GM12875 (cell line): Measurements from ENCODE around the gene NOBOX.

Experiments
- H3K4me3 ChIP-seq: one replicate; pipeline ENCODE4 v1.5.1; 2011; ENCODE audit warnings: low read depth, low read length, control low read depth
- TF ChIP-seq, protein P1 (sequence below): IDR thresholded peaks from 2 replicates; pipeline ENCODE4 v1.5.1; 2011; ENCODE audit warnings: low read depth, mild to moderate bottlenecking, control low read depth, inconsistent platforms, low read length, moderate library complexity, borderline replicate concordance; ENCODE audit not compliant: insufficient read depth

The NOBOX gene

DNA sequence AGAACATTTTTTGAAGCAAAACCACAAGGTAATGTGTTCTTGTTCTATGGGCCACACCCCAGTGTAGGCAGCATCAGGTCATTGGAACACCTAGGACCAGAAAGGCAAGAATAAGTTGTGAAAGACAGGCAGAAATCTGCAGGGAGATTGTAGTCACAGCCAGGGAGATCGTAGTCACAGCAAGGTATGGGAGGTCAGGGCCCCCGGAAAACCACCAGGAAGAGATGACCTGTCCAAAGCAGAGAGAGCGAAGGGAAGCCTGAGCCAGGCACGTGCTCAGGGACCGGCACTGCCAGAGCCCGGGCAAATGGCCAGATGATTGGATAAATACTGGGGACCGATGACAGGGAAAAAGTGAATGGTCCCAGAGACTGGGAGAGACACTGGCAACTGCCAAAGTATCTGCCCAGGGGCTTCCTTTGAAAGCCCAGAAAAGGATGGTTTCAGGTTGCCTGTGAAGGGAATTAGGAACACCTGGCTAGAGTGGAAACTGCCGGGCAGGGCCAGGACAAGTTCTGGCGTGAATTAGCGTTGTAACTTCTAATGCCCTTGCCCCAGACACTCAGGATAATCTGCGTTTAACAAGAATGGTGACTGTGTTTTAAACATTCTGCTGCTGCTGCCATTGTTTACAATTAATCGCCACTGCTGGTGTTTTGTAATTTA lies 3.9 kb upstream of the NOBOX start:
- H3K4me3 ChIP-seq, result no peak overlapping the region

DNA sequence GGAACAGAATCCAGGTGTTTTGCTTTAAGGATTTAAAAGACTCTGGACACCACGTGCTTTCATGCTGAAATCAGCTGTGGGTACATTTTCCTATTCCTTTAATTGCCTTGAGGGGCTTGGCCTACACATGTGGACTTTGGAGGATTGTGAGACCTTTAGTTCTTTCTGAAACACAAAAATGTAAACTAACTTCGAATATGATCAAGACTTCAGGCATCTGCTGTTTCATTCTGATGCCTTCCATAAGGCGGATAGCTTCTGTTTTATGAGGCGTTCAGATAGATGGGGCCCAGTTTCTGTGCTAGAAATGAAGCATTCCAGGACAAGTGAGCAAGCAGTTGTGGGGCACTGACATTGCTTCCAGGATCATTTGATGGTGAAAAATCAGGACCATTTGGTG lies 1.5 kb upstream of the NOBOX start:
- H3K4me3 ChIP-seq, result no peak overlapping the region
- TF ChIP-seq, protein P1, sequence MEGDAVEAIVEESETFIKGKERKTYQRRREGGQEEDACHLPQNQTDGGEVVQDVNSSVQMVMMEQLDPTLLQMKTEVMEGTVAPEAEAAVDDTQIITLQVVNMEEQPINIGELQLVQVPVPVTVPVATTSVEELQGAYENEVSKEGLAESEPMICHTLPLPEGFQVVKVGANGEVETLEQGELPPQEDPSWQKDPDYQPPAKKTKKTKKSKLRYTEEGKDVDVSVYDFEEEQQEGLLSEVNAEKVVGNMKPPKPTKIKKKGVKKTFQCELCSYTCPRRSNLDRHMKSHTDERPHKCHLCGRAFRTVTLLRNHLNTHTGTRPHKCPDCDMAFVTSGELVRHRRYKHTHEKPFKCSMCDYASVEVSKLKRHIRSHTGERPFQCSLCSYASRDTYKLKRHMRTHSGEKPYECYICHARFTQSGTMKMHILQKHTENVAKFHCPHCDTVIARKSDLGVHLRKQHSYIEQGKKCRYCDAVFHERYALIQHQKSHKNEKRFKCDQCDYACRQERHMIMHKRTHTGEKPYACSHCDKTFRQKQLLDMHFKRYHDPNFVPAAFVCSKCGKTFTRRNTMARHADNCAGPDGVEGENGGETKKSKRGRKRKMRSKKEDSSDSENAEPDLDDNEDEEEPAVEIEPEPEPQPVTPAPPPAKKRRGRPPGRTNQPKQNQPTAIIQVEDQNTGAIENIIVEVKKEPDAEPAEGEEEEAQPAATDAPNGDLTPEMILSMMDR, result no peak

More for the DNA sequence above, 3.9 kb upstream of the NOBOX start:
- TF ChIP-seq, protein P1, result no peak

DNA sequence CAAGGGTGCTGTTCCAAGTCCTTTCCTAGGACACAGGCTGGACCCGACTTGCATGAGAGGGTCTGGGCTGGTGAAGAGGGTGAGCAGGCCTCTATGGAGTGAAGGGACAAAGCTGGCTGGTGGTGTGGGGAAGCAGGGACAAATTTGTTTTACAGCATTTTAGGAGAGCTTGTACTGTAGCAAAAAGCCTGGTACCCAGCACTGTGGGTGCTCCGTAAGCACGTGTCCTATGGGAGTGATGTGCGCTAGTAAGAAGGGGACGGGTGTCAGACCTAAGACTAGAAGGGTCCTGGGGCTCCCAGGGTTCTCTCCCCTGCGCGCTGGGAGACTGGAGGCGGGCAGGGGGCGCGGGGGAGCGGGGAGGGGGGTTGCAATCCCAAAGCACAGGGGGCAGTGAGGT lies 391 bp downstream of the NOBOX start:
- no peak overlapping the region for H3K4me3 ChIP-seq
- TF ChIP-seq, protein P1, result no peak

DNA sequence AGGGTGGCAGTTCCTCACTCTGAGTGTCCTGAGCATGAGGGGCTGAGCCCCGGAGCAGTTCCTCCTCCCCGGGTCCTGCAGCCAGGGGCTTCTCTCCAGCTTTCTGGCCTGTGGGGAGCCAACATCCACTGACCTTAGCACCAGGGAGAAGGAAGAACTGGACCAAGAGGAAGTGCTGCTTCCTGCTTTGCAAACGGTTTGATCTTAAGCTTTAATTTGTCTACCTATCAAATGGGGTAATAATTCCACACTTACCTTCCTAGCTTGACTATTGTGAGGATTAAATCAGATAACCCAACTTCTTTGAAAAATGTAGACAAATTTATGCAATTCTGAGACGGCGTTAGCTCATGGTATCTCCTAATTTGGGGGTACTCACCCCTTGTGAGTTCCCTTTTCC lies 2.0 kb downstream of the NOBOX start:
- TF ChIP-seq, protein P1, result no peak
- H3K4me3 ChIP-seq, result no peak overlapping the region

DNA sequence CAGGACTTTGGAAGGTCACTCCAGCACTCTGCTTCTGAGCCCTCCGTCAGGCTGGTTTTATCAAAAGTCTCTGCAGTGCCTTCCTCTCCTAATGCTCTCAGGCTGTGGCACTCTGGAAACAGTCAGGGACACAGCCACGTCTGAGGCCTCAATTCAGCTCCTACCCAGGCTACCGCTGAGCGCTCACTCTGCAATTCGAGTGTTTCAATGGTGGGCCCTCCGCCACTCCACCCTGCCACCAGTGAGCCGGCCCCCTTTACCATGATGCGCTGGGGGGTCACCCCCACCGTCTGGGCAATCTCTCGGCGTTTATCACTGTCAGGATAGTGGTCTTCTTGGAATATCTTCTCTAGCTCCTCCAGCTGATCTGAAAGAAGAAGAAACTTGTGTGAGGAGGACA lies 3.5 kb downstream of the NOBOX start:
- TF ChIP-seq, protein P1, result no peak
- no peak overlapping the region for H3K4me3 ChIP-seq

DNA sequence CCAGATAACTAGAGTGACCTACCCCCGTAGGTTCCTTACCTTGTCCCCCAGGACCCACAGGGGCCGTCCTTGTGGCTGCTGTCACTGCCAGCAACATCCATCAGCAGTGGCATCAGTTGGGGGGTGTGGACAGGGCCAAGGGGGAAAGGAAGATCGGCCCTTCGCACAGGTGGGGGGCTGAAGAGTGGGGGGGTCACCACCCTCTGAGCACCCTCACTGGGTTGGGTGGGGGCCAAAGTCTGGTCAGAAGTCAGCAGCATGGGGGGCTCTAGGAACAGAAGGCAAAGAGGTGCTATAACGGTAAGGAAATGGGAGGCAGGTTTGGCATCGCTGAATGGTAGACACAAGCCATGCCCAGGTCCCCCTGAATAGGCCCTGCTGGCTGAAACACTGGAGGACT lies 4.6 kb downstream of the NOBOX start:
- H3K4me3 ChIP-seq, result no peak overlapping the region

DNA sequence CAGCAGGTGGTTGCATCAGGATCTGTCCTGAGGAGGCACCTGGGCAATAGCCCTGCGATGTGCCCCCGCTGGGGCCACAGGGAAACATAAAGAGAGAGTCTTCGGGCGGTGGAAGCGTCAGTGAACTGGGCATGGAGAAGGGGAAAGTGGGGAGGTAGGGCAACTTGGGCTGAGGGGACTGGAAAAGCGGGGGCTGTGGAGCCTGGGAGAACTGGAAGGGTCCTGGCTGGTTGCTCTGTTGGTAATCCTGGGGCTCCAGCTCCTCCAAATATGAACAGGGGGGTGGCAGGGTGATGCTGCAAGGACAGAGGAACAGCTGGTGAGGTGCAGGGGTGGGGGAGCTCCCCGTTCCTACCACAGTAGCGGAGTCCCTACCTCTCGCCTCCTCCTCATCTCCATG lies 5.2 kb downstream of the NOBOX start:
- H3K4me3 ChIP-seq, result no peak overlapping the region
- TF ChIP-seq, protein P1, result no peak

More for the DNA sequence above, 4.6 kb downstream of the NOBOX start:
- TF ChIP-seq, protein P1, result no peak
